ENCODE data around the gene DNAH11.

GRCh38 chr7:21806388-21806787 lies 263.5 kb downstream of the DNAH11 start:
- no peak for TF ChIP-seq CTCF (IDR thresholded peaks at IDR 0.05)
- TF ChIP-seq POLR2A (IDR thresholded peaks at IDR 0.05): no peak
